ENCODE data around the gene CDH22.

Gene CDH22

GRCh38 chr20:46188866-46189541, 119.3 kb downstream of the CDH22 start:
- DNase-seq, result no peak

- no peak for DNase-seq
Measured at GRCh38 chr20:46186210-46186609, 122.1 kb downstream of the CDH22 start.

GRCh38 chr20:46185353-46185752, 122.9 kb downstream of the CDH22 start:
- DNase-seq, result no peak

- DNase-seq, result no peak
Measured at GRCh38 chr20:46183768-46184167, 124.5 kb downstream of the CDH22 start.

- no peak for DNase-seq
Measured at GRCh38 chr20:46182276-46183200, 125.8 kb downstream of the CDH22 start.

- DNase-seq, result no peak
Measured at GRCh38 chr20:46179862-46180261, 128.4 kb downstream of the CDH22 start.

GRCh38 chr20:46178891-46179290, 129.4 kb downstream of the CDH22 start:
- DNase-seq, result no peak

- no peak for DNase-seq
Measured at GRCh38 chr20:46177768-46178167, 130.5 kb downstream of the CDH22 start.

- DNase-seq, result no peak
Measured at GRCh38 chr20:46176739-46177378, 131.4 kb downstream of the CDH22 start.

- no peak for DNase-seq
Measured at GRCh38 chr20:46175127-46175494, 133.2 kb downstream of the CDH22 start.

- peak; percentile 83 for DNase-seq
Measured at GRCh38 chr20:46174469-46175126, 133.7 kb downstream of the CDH22 start.

GRCh38 chr20:46173652-46174468, 134.4 kb downstream of the CDH22 start:
- no peak for DNase-seq

GRCh38 chr20:46172961-46173536, 135.2 kb downstream of the CDH22 start:
- DNase-seq, result no peak

GRCh38 chr20:46172455-46172854, 135.8 kb downstream of the CDH22 start:
- DNase-seq, result no peak

- DNase-seq, result no peak
Measured at GRCh38 chr20:46171909-46172308, 136.4 kb downstream of the CDH22 start.

- no peak for DNase-seq
Measured at GRCh38 chr20:46171476-46171875, 136.8 kb downstream of the CDH22 start.

- DNase-seq, result no peak
Measured at GRCh38 chr20:46169245-46170171, 138.8 kb downstream of the CDH22 start.

- no peak for DNase-seq
Measured at GRCh38 chr20:46168438-46168837, 139.9 kb downstream of the CDH22 start.

- DNase-seq, result no peak
Measured at GRCh38 chr20:46167080-46167479, 141.2 kb downstream of the CDH22 start.

GRCh38 chr20:46164254-46164653, 144.0 kb downstream of the CDH22 start:
- DNase-seq, result no peak

GRCh38 chr20:46161921-46162320, 146.4 kb downstream of the CDH22 start:
- no peak for DNase-seq

Data from activated CD4-positive, CD25-positive, alpha-beta regulatory T cell treated with anti-CD3 and anti-CD28 coated beads, Interleukin-2, amount 50 U/mL, for 72 hours (primary cell).